ENCODE measurements around the gene TNS3.

DNA sequence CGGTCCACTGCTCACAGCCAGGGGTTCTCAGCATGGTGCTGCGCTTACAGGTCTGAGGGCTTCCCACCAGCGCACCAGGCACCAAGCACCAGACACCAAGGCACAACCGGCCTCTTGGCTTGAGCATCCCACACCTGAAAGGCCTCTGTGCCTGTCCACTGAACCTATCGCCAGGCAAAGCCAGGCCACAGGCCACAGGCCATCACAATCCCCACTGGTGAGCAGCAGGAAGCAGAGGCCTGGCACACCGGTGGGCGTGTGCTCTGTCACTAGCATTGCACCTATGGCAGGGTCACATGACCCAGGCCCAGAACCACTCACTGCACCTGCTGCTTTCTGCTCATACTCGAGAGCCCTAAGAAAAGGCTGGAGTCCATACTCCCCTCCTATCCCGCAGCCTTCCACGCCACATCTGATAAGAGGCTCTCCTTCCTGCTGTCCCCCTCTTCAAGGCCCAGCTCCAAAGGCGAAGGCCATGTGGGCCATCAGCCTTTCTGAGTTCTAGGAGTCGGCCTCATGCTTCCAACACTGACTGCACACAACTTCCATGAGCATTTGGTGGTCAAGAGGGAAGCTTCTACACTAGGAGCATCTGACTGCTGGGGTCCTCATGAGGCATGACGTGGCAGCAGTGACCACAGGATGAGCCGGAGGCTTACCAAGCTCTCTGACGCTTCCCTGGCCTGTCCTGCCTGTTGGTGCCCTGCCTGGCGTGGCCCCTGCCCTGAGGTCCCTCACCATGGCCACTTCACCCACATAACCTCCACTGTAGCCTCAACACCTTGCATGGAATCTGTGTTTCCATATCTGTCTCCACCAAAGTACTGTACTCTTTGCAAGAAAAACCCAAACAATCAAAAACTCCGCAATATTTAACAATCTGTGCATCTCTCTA, 166.3 kb downstream of the TNS3 start:
- TF ChIP-seq CTCF (IDR thresholded peaks at IDR 0.05): no peak
- TF ChIP-seq EP300 (IDR thresholded peaks at IDR 0.05): no peak
